Cardiac muscle cell (in vitro differentiated cells and primary cell): ENCODE data around the gene SGMS1. TPM values are rescaled to one million over a fixed set of nuclear protein-coding genes. Genes with fewer than 3 reads are reported as not detected.

Experiments
- DNase-seq, 2 donors: peaks; one replicate each; pipeline versions ENCODE4 v3.0.0 to v3.0.0-alpha.2; 2010 to 2017; ENCODE audit warnings: low read depth in 1 of 2, low spot score in 1 of 2
- H3K27ac ChIP-seq: fragments of 200-600 bp; sonication (generic); 2 replicates; pipeline ENCODE4 v1.5.1; 2016
- H3K27me3 ChIP-seq: fragments of 200-600 bp; sonication (generic); 2 replicates; pipeline ENCODE4 v1.6.0; 2016; ENCODE audit warnings: control low read depth
- H3K36me3 ChIP-seq: fragments of 200-600 bp; sonication (generic); 2 replicates; pipeline ENCODE4 v1.5.1; 2016; ENCODE audit warnings: control low read depth
- H3K4me1 ChIP-seq: fragments of 200-600 bp; sonication (generic); 2 replicates; pipeline ENCODE4 v1.8.1; 2017; ENCODE audit warnings: low read depth, mild to moderate bottlenecking, mixed run types
- H3K4me3 ChIP-seq: fragments of 200-600 bp; sonication (generic); 2 replicates; pipeline ENCODE4 v1.5.1; 2016; ENCODE audit warnings: mild to moderate bottlenecking
- H3K9me3 ChIP-seq: fragments of 200-600 bp; sonication (generic); 2 replicates; pipeline ENCODE4 v1.5.1; 2017; ENCODE audit warnings: low read depth, mild to moderate bottlenecking, control low read depth
- polyA plus RNA-seq: library from polyadenylated mRNA; unstranded; fragments of >200 nt; fragmentation: Nextera tagmentation; extraction: Ambion mirVana; gene quantifications from 2 replicates; pipeline ENCODE4 v1.2.1, GENCODE V29; 2016
- total RNA-seq: library from RNA; depleted of rRNA; stranded (reverse); fragments of >200 nt; gene quantifications from 2 replicates; pipeline ENCODE4 v1.2.3, GENCODE V29; 2016
- TF ChIP-seq, protein P1 (sequence below): IDR thresholded peaks from 2 replicates; pipeline ENCODE4 v1.5.1; 2012; ENCODE audit warnings: low read depth, mild to moderate bottlenecking, low read length

Gene SGMS1
- total and polyA plus RNA-seq, 2 experiments from 2014 or later, result 12.1 to 41.6 TPM

GRCh38 chr10:50400694-50401093, 223.1 kb downstream of the SGMS1 start:
- Histone ChIP-seq H3K4me1 (peaks cover 9% of the 10 kb centered on the region), H3K4me3 (no peak overlapping the region), H3K36me3 (no peaks in the 10 kb centered on the region), H3K27ac (no peak overlapping the region), H3K27me3 (no peaks in the 10 kb centered on the region), H3K9me3 (no peaks in the 10 kb centered on the region)
- TF ChIP-seq, protein P1, sequence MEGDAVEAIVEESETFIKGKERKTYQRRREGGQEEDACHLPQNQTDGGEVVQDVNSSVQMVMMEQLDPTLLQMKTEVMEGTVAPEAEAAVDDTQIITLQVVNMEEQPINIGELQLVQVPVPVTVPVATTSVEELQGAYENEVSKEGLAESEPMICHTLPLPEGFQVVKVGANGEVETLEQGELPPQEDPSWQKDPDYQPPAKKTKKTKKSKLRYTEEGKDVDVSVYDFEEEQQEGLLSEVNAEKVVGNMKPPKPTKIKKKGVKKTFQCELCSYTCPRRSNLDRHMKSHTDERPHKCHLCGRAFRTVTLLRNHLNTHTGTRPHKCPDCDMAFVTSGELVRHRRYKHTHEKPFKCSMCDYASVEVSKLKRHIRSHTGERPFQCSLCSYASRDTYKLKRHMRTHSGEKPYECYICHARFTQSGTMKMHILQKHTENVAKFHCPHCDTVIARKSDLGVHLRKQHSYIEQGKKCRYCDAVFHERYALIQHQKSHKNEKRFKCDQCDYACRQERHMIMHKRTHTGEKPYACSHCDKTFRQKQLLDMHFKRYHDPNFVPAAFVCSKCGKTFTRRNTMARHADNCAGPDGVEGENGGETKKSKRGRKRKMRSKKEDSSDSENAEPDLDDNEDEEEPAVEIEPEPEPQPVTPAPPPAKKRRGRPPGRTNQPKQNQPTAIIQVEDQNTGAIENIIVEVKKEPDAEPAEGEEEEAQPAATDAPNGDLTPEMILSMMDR, result no peak
- DNase-seq, result peak in 1 of 2 donors; percentile 7

DNA sequence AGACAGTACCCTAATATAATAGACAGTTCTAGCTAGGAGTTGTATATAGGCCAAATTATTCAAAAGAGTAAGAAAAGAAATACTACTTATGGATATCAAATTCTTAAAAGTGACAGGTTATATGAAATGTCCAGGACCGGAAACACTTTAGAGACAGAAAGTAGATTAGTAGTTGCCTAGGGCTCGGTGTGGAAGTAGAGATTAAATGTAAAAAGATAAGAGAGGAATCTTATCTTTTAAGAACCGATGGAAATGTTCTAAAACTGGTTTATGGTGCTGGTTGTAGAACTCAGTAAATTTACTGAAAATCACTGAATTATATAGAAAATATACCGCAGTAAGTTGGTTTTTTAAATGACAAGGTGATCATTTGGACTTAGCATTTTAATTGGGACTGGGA, 224.9 kb downstream of the SGMS1 start:
- Histone ChIP-seq H3K27ac (no peak overlapping the region), H3K9me3 (no peaks in the 10 kb centered on the region), H3K36me3 (no peaks in the 10 kb centered on the region), H3K4me1 (peaks cover 9% of the 10 kb centered on the region), H3K4me3 (no peak overlapping the region), H3K27me3 (no peaks in the 10 kb centered on the region)
- no peak for DNase-seq
- TF ChIP-seq, protein P1, result no peak

DNA sequence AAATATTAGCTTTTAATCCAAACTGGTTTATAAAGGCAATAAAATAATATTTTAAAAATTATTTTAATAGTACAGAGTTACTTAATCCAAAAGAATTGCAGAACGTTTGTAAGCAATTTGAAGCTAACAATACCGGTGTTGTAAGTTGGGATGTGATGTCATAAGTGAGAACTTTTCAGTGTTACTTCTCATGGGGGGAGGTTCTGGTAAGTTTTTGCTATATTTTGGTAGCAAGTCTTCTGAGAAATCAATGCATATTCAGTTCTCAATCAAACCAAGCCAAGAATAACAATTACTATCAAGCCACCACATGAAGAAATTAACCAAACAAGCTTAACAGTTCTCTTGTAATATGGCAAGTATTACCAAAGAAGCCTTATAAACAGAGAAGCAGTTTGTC, 225.4 kb downstream of the SGMS1 start:
- TF ChIP-seq, protein P1, result no peak
- H3K4me1 ChIP-seq, result peaks cover 9% of the 10 kb centered on the region
- DNase-seq, result peak in 1 of 2 donors; percentile 83
- no peaks in the 10 kb centered on the region for H3K9me3 ChIP-seq
- H3K27ac ChIP-seq, result no peak overlapping the region
- no peaks in the 10 kb centered on the region for H3K27me3 ChIP-seq
- no peaks in the 10 kb centered on the region for H3K36me3 ChIP-seq
- H3K4me3 ChIP-seq, result no peak overlapping the region

DNA sequence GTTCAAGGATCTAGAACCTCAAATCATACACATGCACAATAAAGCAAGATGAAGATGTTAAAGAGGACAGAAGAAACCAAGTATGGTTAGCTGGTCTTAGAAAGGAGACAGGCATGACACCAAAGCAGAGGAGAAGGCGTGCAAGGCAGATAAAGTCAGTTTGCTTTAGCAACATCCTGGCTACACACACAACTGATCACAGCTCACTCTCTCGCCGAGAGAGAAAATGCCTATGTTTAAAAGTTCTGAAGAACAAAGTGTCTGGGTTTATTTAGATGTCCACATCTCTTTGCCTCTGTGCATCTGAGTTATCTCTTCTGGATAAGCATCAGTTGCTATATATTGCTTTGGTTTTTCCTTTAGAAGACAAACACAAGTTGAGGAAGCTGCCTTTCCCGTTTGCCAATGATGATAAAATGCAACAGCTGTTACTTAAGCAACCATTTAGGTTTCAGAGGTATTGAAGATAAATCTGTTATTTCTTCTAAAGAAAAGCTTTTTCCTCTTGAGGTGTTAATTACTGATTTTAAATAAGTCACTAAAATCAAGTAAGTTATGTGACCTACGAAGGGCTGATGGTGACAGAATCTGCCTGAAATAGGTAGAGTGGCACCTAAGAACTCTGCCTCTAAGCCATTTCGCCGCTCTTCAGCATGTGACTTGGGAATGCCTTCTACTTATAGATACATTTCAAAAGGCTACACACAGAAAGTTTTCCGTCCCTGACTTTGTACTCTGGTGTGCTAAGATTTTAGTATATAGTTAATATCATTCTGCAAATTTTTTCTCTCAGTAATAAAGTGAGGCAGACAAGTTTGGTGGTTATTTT, 226.2 kb downstream of the SGMS1 start:
- TF ChIP-seq, protein P1, result no peak

GRCh38 chr10:50396491-50397311, 227.1 kb downstream of the SGMS1 start:
- no peak overlapping the region for H3K4me3 ChIP-seq
- H3K9me3 ChIP-seq, result no peaks in the 10 kb centered on the region
- TF ChIP-seq, protein P1, result no peak
- H3K27me3 ChIP-seq, result no peaks in the 10 kb centered on the region
- peaks cover 9% of the 10 kb centered on the region for H3K4me1 ChIP-seq
- H3K27ac ChIP-seq, result no peak overlapping the region
- peak in 1 of 2 donors; percentile 43 for DNase-seq
- no peaks in the 10 kb centered on the region for H3K36me3 ChIP-seq

More for the DNA sequence above, 226.2 kb downstream of the SGMS1 start:
- Histone ChIP-seq H3K4me1 (peaks cover 9% of the 10 kb centered on the region), H3K27ac (no peak overlapping the region), H3K4me3 (no peak overlapping the region), H3K9me3 (no peaks in the 10 kb centered on the region), H3K36me3 (no peaks in the 10 kb centered on the region), H3K27me3 (no peaks in the 10 kb centered on the region)
- peak in 1 of 2 donors; percentile 48 for DNase-seq
